ENCODE results near the gene COMT.

Gene COMT

DNA sequence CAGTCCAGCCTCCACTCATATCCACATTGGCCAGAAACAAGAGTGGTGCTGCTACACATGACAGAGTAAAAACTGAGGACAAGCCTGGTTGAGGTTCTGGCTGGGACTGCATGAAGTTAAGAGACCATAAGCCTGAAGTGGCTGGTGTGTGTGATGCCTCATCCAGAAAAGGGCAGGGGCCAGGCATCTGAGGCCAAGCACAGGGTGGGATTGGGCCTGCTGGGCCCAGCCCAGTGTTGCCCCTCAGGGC is 49.7 kb downstream of the COMT start (continued):
- TF ChIP-seq ZNF114 (tag by site-specific recombination; IDR thresholded peaks at IDR 0.05) (no peak), ZFP69B (tag by site-specific recombination; IDR thresholded peaks at IDR 0.05) (no peak), REPIN1 (tag by site-specific recombination; IDR thresholded peaks at IDR 0.05; ENCODE audit: low read depth) (no peak), ZXDB (tag by site-specific recombination; IDR thresholded peaks at IDR 0.05) (no peak)

GRCh38 chr22:19991645-19992451 is 50.3 kb downstream of the COMT start:
- no peak for TF ChIP-seq SETDB1 (IDR thresholded peaks at IDR 0.05; ENCODE audit: insufficient read length, low read length)
- TF ChIP-seq ZFHX2 (tag by site-specific recombination; conservative IDR thresholded peaks at IDR 0.05), result no peak
- TF ChIP-seq ZIC2 (tag by site-specific recombination; IDR thresholded peaks at IDR 0.05), result peak; percentile 71
- TF ChIP-seq ZNF324 (tag by site-specific recombination; IDR thresholded peaks at IDR 0.05), result no peak
- TF ChIP-seq ZNF692 (tag by site-specific recombination; IDR thresholded peaks at IDR 0.05), result no peak
- TF ChIP-seq ZNF423 (tag by site-specific recombination; IDR thresholded peaks at IDR 0.05), result no peak
- TF ChIP-seq ZNF302 (tag by site-specific recombination; IDR thresholded peaks at IDR 0.05; ENCODE audit: low read depth), result no peak
- no peak for TF ChIP-seq ZXDB (tag by site-specific recombination; IDR thresholded peaks at IDR 0.05)
- 0 out of 2 replicates have a peak, but pooled peaks have one; percentile 19 for TF ChIP-seq KLF17 (tag by site-specific recombination; IDR thresholded peaks at IDR 0.05)
- no peak overlapping the region for H3K4me3 ChIP-seq (ENCODE audit: low read depth, low read length)
- no peak overlapping the region for H3K27ac ChIP-seq (ENCODE audit: extremely low read depth, low read depth, low read length)
- no peaks in the 10 kb centered on the region for H3K4me1 ChIP-seq (ENCODE audit: control insufficient read depth, insufficient read depth, low read length)
- ChIA-PET CTCF (interaction anchor here (0.6 to 0.8 kb wide), 2 partner anchors 22 to 37 kb away, joined by 3 to 5 read pairs; no protein-coding TSS in a partner anchor), POLR2A (interaction anchor here (0.5 kb wide), 1 partner anchor 19 kb away, joined by 5 read pairs; no protein-coding TSS in a partner anchor)
- no peaks in the 10 kb centered on the region for H3K9me3 ChIP-seq (ENCODE audit: control insufficient read depth, insufficient read depth, low read depth, low read length)
- no peaks in the 10 kb centered on the region for H3K36me3 ChIP-seq (ENCODE audit: control insufficient read depth in 2 of 2, insufficient read depth in 1 of 2, low read length in 2 of 2)

DNA sequence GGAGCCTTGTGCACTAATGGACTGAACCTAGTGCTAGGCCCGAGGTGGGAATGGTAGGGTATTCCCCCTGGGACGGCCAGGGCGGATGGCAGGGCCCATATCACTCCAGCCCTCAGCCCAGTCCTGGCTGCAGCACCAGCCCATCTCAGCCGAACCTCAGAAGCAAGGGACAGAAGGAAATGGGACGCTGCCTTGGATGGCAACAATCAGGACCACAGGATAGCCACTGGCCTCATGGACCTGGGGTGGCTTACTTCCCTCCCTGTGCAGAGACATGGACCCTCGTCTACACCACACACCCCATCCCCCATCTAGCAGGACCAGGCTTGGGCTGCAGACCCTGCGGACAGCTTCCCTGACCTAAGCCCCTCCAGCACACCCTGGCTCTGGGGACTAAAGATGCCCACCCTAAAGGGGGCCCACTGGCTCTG is 50.9 kb downstream of the COMT start:
- no peaks in the 10 kb centered on the region for H3K4me1 ChIP-seq (ENCODE audit: control insufficient read depth, insufficient read depth, low read length)
- H3K9me3 ChIP-seq (ENCODE audit: control insufficient read depth, insufficient read depth, low read depth, low read length), result no peaks in the 10 kb centered on the region
- ChIA-PET POLR2A (no interaction called here), CTCF (no interaction called here)
- no peak overlapping the region for H3K4me3 ChIP-seq (ENCODE audit: low read depth, low read length)
- H3K36me3 ChIP-seq (ENCODE audit: control insufficient read depth in 2 of 2, insufficient read depth in 1 of 2, low read length in 2 of 2), result no peaks in the 10 kb centered on the region
- H3K27ac ChIP-seq (ENCODE audit: extremely low read depth, low read depth, low read length), result no peak overlapping the region
- TF ChIP-seq ZNF488 (tag by site-specific recombination; IDR thresholded peaks at IDR 0.05), result no peak
- TF ChIP-seq, protein P1, sequence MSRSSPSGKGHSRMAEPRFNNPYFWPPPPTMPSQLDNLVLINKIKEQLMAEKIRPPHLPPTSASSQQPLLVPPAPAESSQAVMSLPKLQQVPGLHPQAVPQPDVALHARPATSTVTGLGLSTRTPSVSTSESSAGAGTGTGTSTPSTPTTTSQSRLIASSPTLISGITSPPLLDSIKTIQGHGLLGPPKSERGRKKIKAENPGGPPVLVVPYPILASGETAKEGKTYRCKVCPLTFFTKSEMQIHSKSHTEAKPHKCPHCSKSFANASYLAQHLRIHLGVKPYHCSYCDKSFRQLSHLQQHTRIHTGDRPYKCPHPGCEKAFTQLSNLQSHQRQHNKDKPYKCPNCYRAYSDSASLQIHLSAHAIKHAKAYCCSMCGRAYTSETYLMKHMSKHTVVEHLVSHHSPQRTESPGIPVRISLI (tag by site-specific recombination; IDR thresholded peaks at IDR 0.05), result no peak
- TF ChIP-seq ZNF366 (tag by site-specific recombination; conservative IDR thresholded peaks at IDR 0.05), result no peak
- TF ChIP-seq ZNF843 (tag by site-specific recombination; IDR thresholded peaks at IDR 0.05), result no peak
- TF ChIP-seq, protein P2, sequence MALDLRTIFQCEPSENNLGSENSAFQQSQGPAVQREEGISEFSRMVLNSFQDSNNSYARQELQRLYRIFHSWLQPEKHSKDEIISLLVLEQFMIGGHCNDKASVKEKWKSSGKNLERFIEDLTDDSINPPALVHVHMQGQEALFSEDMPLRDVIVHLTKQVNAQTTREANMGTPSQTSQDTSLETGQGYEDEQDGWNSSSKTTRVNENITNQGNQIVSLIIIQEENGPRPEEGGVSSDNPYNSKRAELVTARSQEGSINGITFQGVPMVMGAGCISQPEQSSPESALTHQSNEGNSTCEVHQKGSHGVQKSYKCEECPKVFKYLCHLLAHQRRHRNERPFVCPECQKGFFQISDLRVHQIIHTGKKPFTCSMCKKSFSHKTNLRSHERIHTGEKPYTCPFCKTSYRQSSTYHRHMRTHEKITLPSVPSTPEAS (tag by site-specific recombination; IDR thresholded peaks at IDR 0.05), result no peak
- no peak for TF ChIP-seq ZNF354C (tag by site-specific recombination; IDR thresholded peaks at IDR 0.05; ENCODE audit: borderline replicate concordance, low read depth)
- no peak for TF ChIP-seq ZNF549 (tag by site-specific recombination; IDR thresholded peaks at IDR 0.05)
- no peak for TF ChIP-seq ZNF560 (tag by site-specific recombination; IDR thresholded peaks at IDR 0.05; ENCODE audit: borderline replicate concordance)
- TF ChIP-seq, protein P3, sequence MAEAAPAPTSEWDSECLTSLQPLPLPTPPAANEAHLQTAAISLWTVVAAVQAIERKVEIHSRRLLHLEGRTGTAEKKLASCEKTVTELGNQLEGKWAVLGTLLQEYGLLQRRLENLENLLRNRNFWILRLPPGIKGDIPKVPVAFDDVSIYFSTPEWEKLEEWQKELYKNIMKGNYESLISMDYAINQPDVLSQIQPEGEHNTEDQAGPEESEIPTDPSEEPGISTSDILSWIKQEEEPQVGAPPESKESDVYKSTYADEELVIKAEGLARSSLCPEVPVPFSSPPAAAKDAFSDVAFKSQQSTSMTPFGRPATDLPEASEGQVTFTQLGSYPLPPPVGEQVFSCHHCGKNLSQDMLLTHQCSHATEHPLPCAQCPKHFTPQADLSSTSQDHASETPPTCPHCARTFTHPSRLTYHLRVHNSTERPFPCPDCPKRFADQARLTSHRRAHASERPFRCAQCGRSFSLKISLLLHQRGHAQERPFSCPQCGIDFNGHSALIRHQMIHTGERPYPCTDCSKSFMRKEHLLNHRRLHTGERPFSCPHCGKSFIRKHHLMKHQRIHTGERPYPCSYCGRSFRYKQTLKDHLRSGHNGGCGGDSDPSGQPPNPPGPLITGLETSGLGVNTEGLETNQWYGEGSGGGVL (tag by site-specific recombination; IDR thresholded peaks at IDR 0.05), result no peak
- no peak for TF ChIP-seq ZBTB8A (tag by site-specific recombination; IDR thresholded peaks at IDR 0.05)
- no peak for TF ChIP-seq ZNF658 (tag by site-specific recombination; IDR thresholded peaks at IDR 0.05)
- no peak for TF ChIP-seq ZNF510 (tag by site-specific recombination; IDR thresholded peaks at IDR 0.05; ENCODE audit: insufficient replicate concordance)
- TF ChIP-seq OSR2 (tag by site-specific recombination; IDR thresholded peaks at IDR 0.05), result no peak
